Measurements from ENCODE around the gene ELMO1.

GRCh38 chr7:37191797-37192196 lies 256.9 kb downstream of the ELMO1 start:
- TF ChIP-seq RNF2 (conservative IDR thresholded peaks at IDR 0.05; ENCODE audit: low read depth), result no peak
- no peak for TF ChIP-seq YEATS2 (CRISPR knock-in tag; IDR thresholded peaks at IDR 0.05; ENCODE audit: borderline replicate concordance)
- TF ChIP-seq SUZ12 (IDR thresholded peaks at IDR 0.05; ENCODE audit: low read depth, low read length), result no peak
- no peak for TF ChIP-seq POLR2AphosphoS5 (IDR thresholded peaks at IDR 0.05; ENCODE audit: low read depth, low read length)
- no peak for TF ChIP-seq POLR2A (IDR thresholded peaks at IDR 0.05; ENCODE audit: insufficient read depth in 1 of 2, low read depth in 2 of 2, low read length in 2 of 2)
- TF ChIP-seq DPF2 (CRISPR knock-in tag; IDR thresholded peaks at IDR 0.05; ENCODE audit: borderline replicate concordance, low read depth), result peak; percentile 95
- TF ChIP-seq FOSL1 (CRISPR knock-in tag; IDR thresholded peaks at IDR 0.05; ENCODE audit: borderline replicate concordance), result no peak
- no peak for TF ChIP-seq ZNF263 (CRISPR knock-in tag; IDR thresholded peaks at IDR 0.05)
- TF ChIP-seq RARG (CRISPR knock-in tag; IDR thresholded peaks at IDR 0.05; ENCODE audit: low read depth), result no peak
- no peak for TF ChIP-seq EZH2 (conservative IDR thresholded peaks at IDR 0.05; ENCODE audit: low read depth, low read length)
- TF ChIP-seq RFX1 (IDR thresholded peaks at IDR 0.05), result no peak
- TF ChIP-seq HCFC1 (IDR thresholded peaks at IDR 0.05; ENCODE audit: low read depth, low read length), result no peak

Data from HepG2 (cell line).